ENCODE data around the gene CCNB3. TPM values are rescaled to one million over a fixed set of nuclear protein-coding genes. Genes with fewer than 3 reads are reported as not detected.
A peak's percentile ranks its signal among the peaks of the same experiment; 100 is the strongest.

CCNB3 gene
- total and polyA plus RNA-seq, 9 of the 15 experiments (the other 6 are each of a cell fraction or from before 2014, with no cell fraction given), result 0.05 to 0.25 (median 0.08) TPM; not detected in 3

DNA sequence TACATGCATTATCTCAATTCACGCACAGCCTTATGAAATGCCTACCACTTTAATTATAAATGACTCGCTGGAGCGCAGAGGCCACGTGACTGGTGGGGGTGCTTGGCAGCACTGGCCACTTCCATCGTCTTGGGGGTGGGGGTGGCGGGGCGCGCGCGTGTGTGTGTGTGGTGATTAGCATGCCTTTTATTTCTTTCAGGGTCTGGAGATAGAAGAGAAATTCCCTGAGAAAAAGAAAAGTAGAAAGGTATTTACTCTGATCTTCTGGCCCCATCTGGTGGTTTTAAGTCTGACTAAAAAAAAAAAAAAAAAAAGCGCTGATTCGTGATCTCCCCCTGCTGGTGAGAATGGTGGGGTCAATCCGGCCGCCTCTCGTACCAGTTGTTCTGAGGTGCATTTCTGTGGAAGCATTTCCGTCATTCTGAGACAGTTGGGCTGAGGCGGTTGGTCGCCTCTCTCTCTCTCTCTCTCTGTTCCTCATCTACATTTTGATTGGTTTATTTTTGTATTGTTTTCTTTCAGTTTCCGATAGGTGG, at the start of gene CCNB3 (continued):
- TF ChIP-seq, protein P1, sequence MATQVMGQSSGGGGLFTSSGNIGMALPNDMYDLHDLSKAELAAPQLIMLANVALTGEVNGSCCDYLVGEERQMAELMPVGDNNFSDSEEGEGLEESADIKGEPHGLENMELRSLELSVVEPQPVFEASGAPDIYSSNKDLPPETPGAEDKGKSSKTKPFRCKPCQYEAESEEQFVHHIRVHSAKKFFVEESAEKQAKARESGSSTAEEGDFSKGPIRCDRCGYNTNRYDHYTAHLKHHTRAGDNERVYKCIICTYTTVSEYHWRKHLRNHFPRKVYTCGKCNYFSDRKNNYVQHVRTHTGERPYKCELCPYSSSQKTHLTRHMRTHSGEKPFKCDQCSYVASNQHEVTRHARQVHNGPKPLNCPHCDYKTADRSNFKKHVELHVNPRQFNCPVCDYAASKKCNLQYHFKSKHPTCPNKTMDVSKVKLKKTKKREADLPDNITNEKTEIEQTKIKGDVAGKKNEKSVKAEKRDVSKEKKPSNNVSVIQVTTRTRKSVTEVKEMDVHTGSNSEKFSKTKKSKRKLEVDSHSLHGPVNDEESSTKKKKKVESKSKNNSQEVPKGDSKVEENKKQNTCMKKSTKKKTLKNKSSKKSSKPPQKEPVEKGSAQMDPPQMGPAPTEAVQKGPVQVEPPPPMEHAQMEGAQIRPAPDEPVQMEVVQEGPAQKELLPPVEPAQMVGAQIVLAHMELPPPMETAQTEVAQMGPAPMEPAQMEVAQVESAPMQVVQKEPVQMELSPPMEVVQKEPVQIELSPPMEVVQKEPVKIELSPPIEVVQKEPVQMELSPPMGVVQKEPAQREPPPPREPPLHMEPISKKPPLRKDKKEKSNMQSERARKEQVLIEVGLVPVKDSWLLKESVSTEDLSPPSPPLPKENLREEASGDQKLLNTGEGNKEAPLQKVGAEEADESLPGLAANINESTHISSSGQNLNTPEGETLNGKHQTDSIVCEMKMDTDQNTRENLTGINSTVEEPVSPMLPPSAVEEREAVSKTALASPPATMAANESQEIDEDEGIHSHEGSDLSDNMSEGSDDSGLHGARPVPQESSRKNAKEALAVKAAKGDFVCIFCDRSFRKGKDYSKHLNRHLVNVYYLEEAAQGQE (IDR thresholded peaks at IDR 0.05; ENCODE audit: borderline replicate concordance), result peak; percentile 77
- TF ChIP-seq, protein P1 (CRISPR knock-in tag; IDR thresholded peaks at IDR 0.05; ENCODE audit: low read depth), result no peak
- peak; percentile 79 for TF ChIP-seq FOXM1 (IDR thresholded peaks at IDR 0.05; ENCODE audit: low read depth)
- TF ChIP-seq FOXM1 (CRISPR knock-in tag; IDR thresholded peaks at IDR 0.05; ENCODE audit: low read depth), result no peak
- TF ChIP-seq, protein P2, sequence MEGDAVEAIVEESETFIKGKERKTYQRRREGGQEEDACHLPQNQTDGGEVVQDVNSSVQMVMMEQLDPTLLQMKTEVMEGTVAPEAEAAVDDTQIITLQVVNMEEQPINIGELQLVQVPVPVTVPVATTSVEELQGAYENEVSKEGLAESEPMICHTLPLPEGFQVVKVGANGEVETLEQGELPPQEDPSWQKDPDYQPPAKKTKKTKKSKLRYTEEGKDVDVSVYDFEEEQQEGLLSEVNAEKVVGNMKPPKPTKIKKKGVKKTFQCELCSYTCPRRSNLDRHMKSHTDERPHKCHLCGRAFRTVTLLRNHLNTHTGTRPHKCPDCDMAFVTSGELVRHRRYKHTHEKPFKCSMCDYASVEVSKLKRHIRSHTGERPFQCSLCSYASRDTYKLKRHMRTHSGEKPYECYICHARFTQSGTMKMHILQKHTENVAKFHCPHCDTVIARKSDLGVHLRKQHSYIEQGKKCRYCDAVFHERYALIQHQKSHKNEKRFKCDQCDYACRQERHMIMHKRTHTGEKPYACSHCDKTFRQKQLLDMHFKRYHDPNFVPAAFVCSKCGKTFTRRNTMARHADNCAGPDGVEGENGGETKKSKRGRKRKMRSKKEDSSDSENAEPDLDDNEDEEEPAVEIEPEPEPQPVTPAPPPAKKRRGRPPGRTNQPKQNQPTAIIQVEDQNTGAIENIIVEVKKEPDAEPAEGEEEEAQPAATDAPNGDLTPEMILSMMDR (IDR thresholded peaks at IDR 0.05 in 2 of 3, conservative IDR thresholded peaks at IDR 0.05 in 1 of 3; ENCODE audit: insufficient read depth in 2 of 3, low read depth in 1 of 3, low read length in 3 of 3), result peak; percentile 83 to 99 (median 98)
- peak; percentile 55 to 69 for TF ChIP-seq RAD21 (CRISPR knock-in tag; conservative IDR thresholded peaks at IDR 0.05 in 1 of 2, IDR thresholded peaks at IDR 0.05 in 1 of 2)
- TF ChIP-seq ZNF384 (IDR thresholded peaks at IDR 0.05; ENCODE audit: low read depth, low read length), result peak; percentile 98

Data from K562 (cell line).